T-helper 2 cell (primary cell): ENCODE measurements around the gene HMGCS1.
"Not testable (repeated sequence)": the region's sequence is repeated elsewhere in the genome, so short reads cannot be mapped to it uniquely, and the experiment has no call there.

Experiments
- DNase-seq, 5 experiments: peaks; one replicate each; pipeline versions ENCODE4 v3.0.0 to v3.0.0-alpha.2; 2012 to 2022
- total RNA-seq, 2 donors: gene quantifications; one replicate each; lab custom pipeline; 2026; lab: John Stamatoyannopoulos, UW

HMGCS1 gene
- total RNA-seq: 109 to 124 reads per million in 2 donors

GRCh38 chr5:43313035-43313853 is at the start of gene HMGCS1:
HMGCS1 (minus strand) TSS chr5:43313412; CDS start chr5:43298965, 14,447 bp downstream.
- DNase-seq: peak; percentile 94 to 100 (median 97)

DNA sequence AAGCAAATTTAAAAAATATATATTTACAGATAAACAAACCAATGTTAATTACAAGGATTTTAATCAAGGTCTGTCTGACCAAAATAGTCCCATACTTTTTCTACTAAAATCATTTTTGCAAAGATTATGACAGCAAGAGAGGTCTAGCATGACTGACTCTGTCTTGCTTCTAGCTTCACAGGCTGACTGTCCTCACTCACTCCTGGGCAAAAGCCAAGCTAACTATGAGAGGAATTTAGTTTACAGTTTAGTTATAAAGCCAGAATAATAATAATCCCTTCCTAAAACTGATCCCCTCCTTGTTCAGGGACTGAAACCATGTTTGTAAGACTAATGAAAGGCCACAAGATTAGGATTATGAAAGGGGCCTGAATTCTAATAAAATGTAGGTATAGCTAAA is 45.5 kb upstream of the HMGCS1 start:
- no peak for DNase-seq

DNA sequence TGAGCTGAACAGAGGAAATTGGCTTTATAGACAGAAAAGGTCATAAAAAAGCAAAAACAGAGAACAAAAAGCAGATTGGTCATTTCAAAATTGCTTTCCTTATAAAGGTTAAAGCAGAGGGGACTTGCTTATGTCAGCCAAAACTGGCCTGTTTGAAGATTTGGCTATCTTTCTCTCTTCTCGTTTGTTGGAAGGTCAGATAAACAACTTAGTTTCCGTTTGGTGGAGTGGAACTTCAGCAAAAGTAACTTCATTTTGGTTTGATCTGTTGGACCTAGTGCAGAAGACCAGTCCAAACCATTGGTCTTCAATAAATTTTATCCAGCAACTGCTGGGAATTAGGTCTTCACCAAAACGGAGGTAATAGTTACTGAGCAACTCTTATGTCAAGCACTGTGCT is 45.1 kb upstream of the HMGCS1 start:
- no peak for DNase-seq

DNA sequence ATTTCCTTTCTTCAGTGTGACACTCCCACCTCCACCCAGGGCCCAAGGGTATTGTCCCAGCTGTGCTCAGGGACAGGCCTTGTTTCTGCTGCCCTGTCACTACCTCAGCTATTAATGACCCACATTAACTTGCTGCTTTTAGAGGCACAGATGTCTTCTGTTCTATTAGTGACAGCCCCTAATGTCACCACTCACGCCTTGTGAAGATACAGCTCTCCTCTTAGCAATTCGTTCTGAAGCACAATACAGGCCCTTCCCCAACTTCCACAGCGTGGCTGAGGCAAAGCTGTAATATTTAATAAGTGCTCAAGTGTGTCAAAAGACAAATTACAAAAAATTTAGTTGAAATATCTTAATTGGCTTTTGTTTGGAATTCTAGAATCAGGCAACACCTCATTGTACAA is 44.7 kb upstream of the HMGCS1 start:
- DNase-seq: no peak

DNA sequence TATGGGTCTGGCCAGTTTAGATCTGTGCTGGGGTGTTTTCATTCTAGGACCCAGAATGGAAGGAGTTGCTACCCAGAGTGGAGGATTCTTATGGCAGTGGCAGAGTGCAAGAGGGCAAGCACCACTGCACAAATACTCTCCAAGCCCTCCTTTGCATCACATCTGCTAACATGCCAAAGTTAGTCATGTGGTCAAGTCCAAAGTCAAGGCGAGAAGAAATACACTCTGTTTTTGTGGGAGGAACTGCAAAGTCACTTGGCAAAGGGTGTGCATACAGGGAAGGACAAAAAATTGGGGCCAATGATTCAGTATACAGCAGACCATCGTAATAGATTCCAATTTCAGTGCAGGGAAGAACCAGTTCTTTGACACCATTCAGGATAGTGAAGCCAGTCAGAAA is 43.9 kb upstream of the HMGCS1 start:
- no peak for DNase-seq

DNA sequence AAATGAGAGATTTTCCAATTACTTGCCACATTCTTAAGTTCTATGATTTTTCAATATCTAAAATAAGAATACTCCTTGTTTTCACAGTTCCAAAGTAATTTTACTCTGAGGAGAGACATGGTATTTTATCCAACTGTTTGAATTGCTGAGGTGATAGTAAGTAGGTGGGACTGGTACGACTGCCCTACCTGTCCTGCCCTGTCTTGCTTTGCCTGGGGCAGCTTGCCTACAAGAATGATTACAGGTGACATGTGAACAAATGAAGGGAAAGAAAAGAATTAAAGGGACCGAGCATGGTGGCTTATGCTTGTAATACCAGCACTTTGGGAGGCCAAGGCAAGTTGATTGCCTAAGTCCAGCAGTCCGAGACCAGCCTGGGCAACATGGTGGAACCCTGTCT is 41.6 kb upstream of the HMGCS1 start:
- no peak for DNase-seq

GRCh38 chr5:43353668-43354067 is 40.5 kb upstream of the HMGCS1 start:
- no peak for DNase-seq

GRCh38 chr5:43352915-43353314 is 39.7 kb upstream of the HMGCS1 start:
- no peak for DNase-seq

- DNase-seq: no peak
Observed at GRCh38 chr5:43352131-43352530, 38.9 kb upstream of the HMGCS1 start.

DNA sequence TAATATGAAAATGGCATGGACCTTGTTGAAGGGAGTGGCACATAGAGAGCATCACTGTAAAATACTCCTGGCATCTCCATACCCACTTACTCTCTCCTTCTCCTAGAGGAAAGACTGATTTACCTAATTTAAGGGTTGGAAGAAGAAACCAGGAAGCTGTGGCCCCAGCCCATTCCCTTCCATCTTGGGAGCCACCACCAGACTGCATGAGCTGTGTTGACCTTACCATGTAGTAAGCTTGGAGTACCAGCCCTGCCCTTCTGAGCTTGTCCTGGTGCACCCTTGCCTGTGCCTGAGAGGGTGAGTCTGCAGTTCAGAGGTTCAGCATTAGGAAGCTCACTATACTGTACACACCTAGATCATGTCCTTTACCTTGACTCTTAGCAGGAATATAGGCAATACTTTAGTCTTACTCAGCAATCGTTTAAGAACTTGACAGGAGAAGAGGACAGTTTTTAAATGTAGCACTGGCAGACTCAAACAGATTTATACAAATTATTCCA is 35.7 kb upstream of the HMGCS1 start:
- DNase-seq: no peak

GRCh38 chr5:43348207-43348606 is 35.0 kb upstream of the HMGCS1 start:
- no peak for DNase-seq

GRCh38 chr5:43338862-43339261 is 25.6 kb upstream of the HMGCS1 start:
- DNase-seq: no peak

DNA sequence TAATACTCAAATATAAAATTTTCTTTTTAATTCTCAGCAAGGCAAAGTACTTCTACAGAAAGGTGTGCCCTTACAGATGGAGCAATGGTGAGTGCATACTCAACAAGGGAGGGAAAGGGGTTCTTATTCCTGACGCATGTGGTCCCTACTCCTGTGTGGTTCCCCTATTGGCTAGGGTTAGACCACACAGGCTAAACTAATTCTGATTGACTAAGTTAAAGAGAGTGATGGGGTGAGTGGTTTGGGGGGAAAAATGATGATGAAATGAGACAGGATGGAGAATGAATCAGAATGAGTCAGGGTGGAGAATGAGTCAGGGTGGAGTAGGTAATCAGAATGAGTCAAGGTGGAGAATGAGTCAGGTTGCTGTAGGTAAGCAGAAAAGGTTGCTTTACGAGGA is 22.9 kb upstream of the HMGCS1 start:
- peak in 1 of 5 experiments; percentile 62 for DNase-seq

DNA sequence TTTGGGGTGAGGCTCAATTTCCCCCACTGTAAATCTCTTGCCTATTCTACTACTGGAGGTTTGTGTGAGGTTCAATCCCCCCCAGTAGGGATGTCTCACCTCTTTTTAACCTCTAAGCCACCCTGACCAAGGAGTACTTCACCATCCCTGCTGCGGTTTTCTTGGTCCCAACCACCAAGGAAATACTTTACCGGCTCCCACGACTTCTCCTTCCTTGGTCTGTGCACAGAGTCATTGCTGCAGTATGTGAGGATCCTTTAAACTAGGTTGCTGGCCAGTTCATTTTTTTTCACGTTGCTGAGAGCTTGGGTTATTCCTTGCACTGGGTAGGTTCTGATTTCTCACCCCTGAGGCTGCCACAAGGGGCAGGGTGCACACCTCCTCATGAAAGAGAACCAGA is 22.5 kb upstream of the HMGCS1 start:
- DNase-seq: no peak

GRCh38 chr5:43332401-43332800 is 19.2 kb upstream of the HMGCS1 start:
- DNase-seq: no peak

- not testable (repeated sequence) for DNase-seq
Observed at GRCh38 chr5:43325624-43326023, 12.4 kb upstream of the HMGCS1 start.

GRCh38 chr5:43323488-43323887 is 10.3 kb upstream of the HMGCS1 start:
- not testable (repeated sequence) for DNase-seq

DNA sequence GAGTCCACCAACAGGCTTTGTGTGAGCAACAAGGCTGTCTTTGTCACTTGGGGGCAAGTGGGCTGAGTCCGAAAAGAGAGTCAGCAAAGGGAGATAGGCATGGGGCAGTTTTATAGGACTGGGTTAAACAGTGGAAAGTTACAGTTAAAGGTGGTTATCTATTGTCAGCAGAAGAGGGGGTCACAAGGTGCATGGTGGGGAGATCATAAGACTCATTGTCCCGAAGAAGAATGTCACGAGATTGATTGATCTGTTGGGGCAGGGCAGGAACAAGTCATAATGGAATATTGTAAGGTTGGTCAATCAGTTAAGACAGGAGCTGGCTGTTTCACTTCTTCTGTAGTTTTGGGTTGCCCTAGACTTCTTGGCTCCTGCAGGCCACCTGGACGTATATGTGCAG is 7.6 kb upstream of the HMGCS1 start:
- no peak for DNase-seq

DNA sequence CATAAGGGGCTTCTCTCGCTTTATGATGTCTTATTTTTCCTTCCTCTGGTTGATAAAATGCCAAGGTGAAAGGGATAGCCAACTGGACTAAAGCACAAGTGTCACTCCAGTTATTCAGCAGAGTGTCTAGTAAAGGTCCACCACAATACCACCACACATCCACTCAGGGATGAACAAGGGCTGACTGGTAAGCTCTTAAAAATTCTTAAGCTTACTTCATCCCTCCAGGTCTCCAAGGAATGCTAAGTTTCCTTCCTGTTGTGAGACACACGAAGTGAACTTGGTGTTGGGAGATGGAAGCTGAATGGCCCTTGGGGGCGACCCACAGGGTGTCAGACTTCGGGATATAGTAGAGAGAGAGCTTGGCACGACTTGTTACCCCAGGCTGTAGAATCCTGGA is 3.2 kb upstream of the HMGCS1 start:
- no peak for DNase-seq

DNA sequence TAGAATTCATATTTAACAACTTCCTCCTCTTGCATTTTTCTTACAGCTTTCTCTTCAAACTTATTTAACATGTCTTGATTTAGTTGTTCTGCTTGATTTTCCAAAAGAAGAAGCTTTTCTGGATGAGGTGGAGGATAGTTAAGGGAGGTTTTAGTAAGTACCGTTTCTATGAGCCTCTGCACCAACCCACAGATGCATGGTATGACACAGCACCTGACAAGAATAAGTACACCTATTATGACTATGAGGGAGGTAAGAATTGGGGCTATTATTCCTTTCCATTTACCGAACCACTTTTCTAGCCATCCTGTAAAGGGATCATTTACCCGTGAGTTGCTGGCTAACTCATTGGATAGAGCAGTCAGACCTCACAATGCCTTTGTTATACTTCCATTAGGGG is 2.5 kb upstream of the HMGCS1 start:
- DNase-seq: peak in 2 of 5 experiments; percentile 13 to 70

- DNase-seq: peak in 1 of 5 experiments; percentile 89
Observed at GRCh38 chr5:43315263-43315662, 2.1 kb upstream of the HMGCS1 start.

GRCh38 chr5:43314724-43315123 is 1.5 kb upstream of the HMGCS1 start:
- no peak for DNase-seq

DNA sequence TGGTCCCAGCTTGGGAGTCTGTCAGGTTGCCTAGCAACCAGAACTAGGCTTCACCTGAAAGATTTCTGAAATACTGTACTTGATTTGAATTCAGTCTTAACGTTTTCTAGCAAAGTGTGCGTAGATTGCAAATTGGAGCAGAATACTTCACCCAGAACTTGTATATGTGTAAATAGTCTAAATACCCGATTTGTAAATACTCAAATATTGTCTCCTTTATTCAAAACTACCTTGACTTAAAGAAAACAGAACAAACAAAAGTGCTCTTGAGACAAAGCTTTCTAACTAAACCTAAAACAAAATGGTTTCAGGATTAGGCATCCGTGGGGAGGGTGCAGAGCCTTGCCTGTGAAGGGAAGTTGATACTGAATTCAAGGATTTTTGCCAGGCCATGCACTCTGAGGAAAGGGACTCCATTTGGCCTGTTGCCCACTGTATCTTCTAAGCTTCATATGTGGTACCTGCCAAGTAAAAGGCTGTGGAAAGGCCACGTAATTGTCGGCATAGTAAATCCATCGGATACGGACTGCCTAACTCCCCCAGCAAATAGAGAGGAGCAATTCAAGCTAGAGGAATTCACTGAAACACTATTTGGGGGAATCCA is 744 bp upstream of the HMGCS1 start:
- DNase-seq: no peak

- peak in 1 of 5 experiments; percentile 72 for DNase-seq
Observed at GRCh38 chr5:43312699-43313034, 545 bp downstream of the HMGCS1 start.
